ENCODE measurements around the gene SUZ12. TPM values are rescaled to one million over a fixed set of nuclear protein-coding genes. Genes with fewer than 3 reads are reported as not detected.
"Not testable (repeated sequence)": the region's sequence is repeated elsewhere in the genome, so short reads cannot be mapped to it uniquely, and the experiment has no call there.

The SUZ12 gene
- total RNA-seq, 1 donor from 2014 or later = 23.8 TPM

- H3K36me3 Mint-ChIP-seq (ENCODE audit: unreplicated experiment) = no peaks in the 10 kb centered on the region
- TF ChIP-seq, protein P1, sequence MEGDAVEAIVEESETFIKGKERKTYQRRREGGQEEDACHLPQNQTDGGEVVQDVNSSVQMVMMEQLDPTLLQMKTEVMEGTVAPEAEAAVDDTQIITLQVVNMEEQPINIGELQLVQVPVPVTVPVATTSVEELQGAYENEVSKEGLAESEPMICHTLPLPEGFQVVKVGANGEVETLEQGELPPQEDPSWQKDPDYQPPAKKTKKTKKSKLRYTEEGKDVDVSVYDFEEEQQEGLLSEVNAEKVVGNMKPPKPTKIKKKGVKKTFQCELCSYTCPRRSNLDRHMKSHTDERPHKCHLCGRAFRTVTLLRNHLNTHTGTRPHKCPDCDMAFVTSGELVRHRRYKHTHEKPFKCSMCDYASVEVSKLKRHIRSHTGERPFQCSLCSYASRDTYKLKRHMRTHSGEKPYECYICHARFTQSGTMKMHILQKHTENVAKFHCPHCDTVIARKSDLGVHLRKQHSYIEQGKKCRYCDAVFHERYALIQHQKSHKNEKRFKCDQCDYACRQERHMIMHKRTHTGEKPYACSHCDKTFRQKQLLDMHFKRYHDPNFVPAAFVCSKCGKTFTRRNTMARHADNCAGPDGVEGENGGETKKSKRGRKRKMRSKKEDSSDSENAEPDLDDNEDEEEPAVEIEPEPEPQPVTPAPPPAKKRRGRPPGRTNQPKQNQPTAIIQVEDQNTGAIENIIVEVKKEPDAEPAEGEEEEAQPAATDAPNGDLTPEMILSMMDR (IDR thresholded peaks at IDR 0.05; ENCODE audit: partially characterized antibody, unreplicated experiment) = no peak
- no peaks in the 10 kb centered on the region for H3K9me3 Mint-ChIP-seq (ENCODE audit: unreplicated experiment)
- peaks cover 4% of the 10 kb centered on the region for H3K4me1 Mint-ChIP-seq (ENCODE audit: low read depth, unreplicated experiment)
- H3K4me3 Mint-ChIP-seq (ENCODE audit: unreplicated experiment) = no peak overlapping the region
- no peaks in the 10 kb centered on the region for H3K27me3 Mint-ChIP-seq (ENCODE audit: unreplicated experiment)
- DNase-seq = no peak
- H3K27ac Mint-ChIP-seq (ENCODE audit: unreplicated experiment) = no peak overlapping the region
Observed at GRCh38 chr17:31967648-31968047, 30.8 kb downstream of the SUZ12 start.

DNA sequence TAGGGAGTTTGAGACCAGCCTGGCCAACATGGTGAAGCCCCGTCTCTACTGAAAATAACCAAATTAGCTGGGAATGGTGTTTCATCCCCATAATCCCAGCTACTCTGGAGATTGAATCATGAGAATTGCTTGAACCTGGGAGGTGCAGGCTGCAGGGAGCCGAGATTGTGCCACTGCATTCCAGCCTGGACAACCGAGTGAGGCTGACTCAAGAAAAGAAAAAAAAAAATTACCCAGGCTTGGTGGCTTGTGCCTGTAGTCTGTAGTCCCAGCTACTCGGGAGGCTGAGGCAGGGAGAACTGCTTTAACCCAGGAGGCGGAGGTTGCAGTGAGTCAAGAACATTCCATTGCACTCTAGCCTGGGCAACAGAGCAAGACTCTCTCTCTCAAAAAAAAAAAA is 33.6 kb downstream of the SUZ12 start:
- not testable (repeated sequence) for DNase-seq; H3K27me3 Mint-ChIP-seq (ENCODE audit: unreplicated experiment); H3K4me3 Mint-ChIP-seq (ENCODE audit: unreplicated experiment); H3K9me3 Mint-ChIP-seq (ENCODE audit: unreplicated experiment); H3K36me3 Mint-ChIP-seq (ENCODE audit: unreplicated experiment); H3K4me1 Mint-ChIP-seq (ENCODE audit: low read depth, unreplicated experiment); H3K27ac Mint-ChIP-seq (ENCODE audit: unreplicated experiment)

- H3K9me3 Mint-ChIP-seq (ENCODE audit: unreplicated experiment); H3K4me1 Mint-ChIP-seq (ENCODE audit: low read depth, unreplicated experiment); H3K27ac Mint-ChIP-seq (ENCODE audit: unreplicated experiment); H3K27me3 Mint-ChIP-seq (ENCODE audit: unreplicated experiment); H3K36me3 Mint-ChIP-seq (ENCODE audit: unreplicated experiment); DNase-seq; H3K4me3 Mint-ChIP-seq (ENCODE audit: unreplicated experiment): not testable (repeated sequence)
Observed at GRCh38 chr17:31974269-31975071, 37.7 kb downstream of the SUZ12 start.

DNA sequence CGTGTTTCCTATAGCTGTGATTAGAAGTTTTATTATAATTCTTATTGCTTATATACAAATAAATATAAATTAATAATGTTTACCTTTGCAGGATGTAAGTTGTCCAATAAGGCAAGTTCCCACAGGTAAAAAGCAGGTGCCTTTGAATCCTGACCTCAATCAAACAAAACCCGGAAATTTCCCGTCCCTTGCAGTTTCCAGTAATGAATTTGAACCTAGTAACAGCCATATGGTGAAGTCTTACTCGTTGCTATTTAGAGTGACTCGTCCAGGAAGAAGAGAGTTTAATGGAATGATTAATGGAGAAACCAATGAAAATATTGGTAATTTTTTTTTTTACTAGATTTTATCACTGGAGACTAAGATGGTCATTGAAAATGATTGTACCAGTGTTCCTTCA is 38.6 kb downstream of the SUZ12 start:
- DNase-seq; H3K27ac Mint-ChIP-seq (ENCODE audit: unreplicated experiment); H3K36me3 Mint-ChIP-seq (ENCODE audit: unreplicated experiment); H3K27me3 Mint-ChIP-seq (ENCODE audit: unreplicated experiment); H3K9me3 Mint-ChIP-seq (ENCODE audit: unreplicated experiment); H3K4me1 Mint-ChIP-seq (ENCODE audit: low read depth, unreplicated experiment); H3K4me3 Mint-ChIP-seq (ENCODE audit: unreplicated experiment): not testable (repeated sequence)

- not testable (repeated sequence) for H3K4me1 Mint-ChIP-seq (ENCODE audit: low read depth, unreplicated experiment); H3K27me3 Mint-ChIP-seq (ENCODE audit: unreplicated experiment); H3K9me3 Mint-ChIP-seq (ENCODE audit: unreplicated experiment); H3K27ac Mint-ChIP-seq (ENCODE audit: unreplicated experiment); H3K36me3 Mint-ChIP-seq (ENCODE audit: unreplicated experiment); H3K4me3 Mint-ChIP-seq (ENCODE audit: unreplicated experiment); DNase-seq
Observed at GRCh38 chr17:31991821-31992220, 55.0 kb downstream of the SUZ12 start.

- no peaks in the 10 kb centered on the region for H3K27me3 Mint-ChIP-seq (ENCODE audit: unreplicated experiment)
- H3K4me3 Mint-ChIP-seq (ENCODE audit: unreplicated experiment) = no peak overlapping the region
- no peak for DNase-seq
- TF ChIP-seq, protein P1 (IDR thresholded peaks at IDR 0.05; ENCODE audit: partially characterized antibody, unreplicated experiment) = no peak
- no peaks in the 10 kb centered on the region for H3K4me1 Mint-ChIP-seq (ENCODE audit: low read depth, unreplicated experiment)
- H3K27ac Mint-ChIP-seq (ENCODE audit: unreplicated experiment) = no peak overlapping the region
- no peaks in the 10 kb centered on the region for H3K9me3 Mint-ChIP-seq (ENCODE audit: unreplicated experiment)
- no peaks in the 10 kb centered on the region for H3K36me3 Mint-ChIP-seq (ENCODE audit: unreplicated experiment)
Observed at GRCh38 chr17:31997005-31997404, 60.2 kb downstream of the SUZ12 start.

DNA sequence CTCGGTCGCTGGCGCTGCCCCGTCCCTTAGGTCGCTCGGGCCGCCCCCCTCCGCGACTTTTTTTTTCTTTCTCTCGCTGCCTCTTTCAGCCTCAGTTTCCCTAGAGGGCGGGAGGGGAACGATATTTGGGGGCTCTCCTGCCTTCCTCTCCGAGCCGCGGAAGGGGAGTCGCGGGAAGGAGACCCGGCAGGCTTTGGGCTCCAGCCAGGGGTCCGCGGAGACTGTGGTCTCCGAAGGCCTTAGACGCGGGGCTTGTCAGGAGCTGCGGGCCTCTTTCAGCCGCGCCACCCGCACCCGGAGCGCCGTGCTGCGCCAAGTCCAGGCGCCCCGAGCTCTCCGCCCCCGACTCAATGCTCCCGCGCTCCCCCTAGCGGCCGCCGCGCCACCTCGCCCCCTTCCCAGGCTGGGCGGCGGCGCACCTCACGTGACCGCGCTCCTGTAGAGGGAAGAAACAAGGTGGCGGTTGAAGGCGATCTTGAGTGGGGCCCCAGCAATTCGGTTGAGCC is 70.2 kb downstream of the SUZ12 start, which contains the start of gene LRRC37B:
Gene LRRC37B, plus strand, starts transcription at position 427 of the 506 bp plus-strand sequence. CDS start 14,010 bp downstream, outside the sequence.
- peak; percentile 92 for DNase-seq
- Mint-ChIP-seq H3K27ac (ENCODE audit: unreplicated experiment) (peak within 1 kb of the TSS; percentile 69), H3K9me3 (ENCODE audit: unreplicated experiment) (no peaks in the 10 kb centered on the region), H3K36me3 (ENCODE audit: unreplicated experiment) (no peaks in the 10 kb centered on the region), H3K4me3 (ENCODE audit: unreplicated experiment) (peak within 1 kb of the TSS; percentile 89), H3K27me3 (ENCODE audit: unreplicated experiment) (no peaks in the 10 kb centered on the region), H3K4me1 (ENCODE audit: low read depth, unreplicated experiment) (peaks cover 2% of the 10 kb centered on the region)
- TF ChIP-seq, protein P1 (IDR thresholded peaks at IDR 0.05; ENCODE audit: partially characterized antibody, unreplicated experiment) = peak; percentile 98
